HL-60 (cell line): Measurements from ENCODE around the gene EYA3.

Experiments used
- DNase-seq, 2 experiments: peaks; one replicate each; pipeline ENCODE4 v3.0.0-alpha.2; 2010 to 2020; ENCODE audit warnings: low read depth in 1 of 2, low spot score in 1 of 2
- H3K27ac ChIP-seq: fragments of 250-450 bp; sonication (Bioruptor Pico); replicated peaks from 2 replicates; pipeline ENCODE4 v1.5.1; 2020; ENCODE audit warnings: mild to moderate bottlenecking, moderate library complexity
- H3K27me3 ChIP-seq: fragments of 250-450 bp; sonication (Bioruptor Pico); 2 replicates; pipeline ENCODE4 v1.5.1; 2021; ENCODE audit warnings: mild to moderate bottlenecking, moderate library complexity; ENCODE audit not compliant: insufficient read depth, poor library complexity, severe bottlenecking
- H3K4me3 ChIP-seq: replicated peaks from 2 replicates; pipeline ENCODE4 v1.5.1; 2011; ENCODE audit warnings: mild to moderate bottlenecking, control low read depth, low read length; ENCODE audit not compliant: insufficient read depth
- GABPA ChIP-seq: IDR thresholded peaks from 2 replicates; pipeline ENCODE4 v1.6.1; 2012; ENCODE audit warnings: low read depth
- POLR2AphosphoS5 ChIP-seq: IDR thresholded peaks from 2 replicates; pipeline ENCODE4 v1.6.1; 2012; ENCODE audit warnings: low read depth
- REST ChIP-seq: IDR thresholded peaks from 2 replicates; pipeline ENCODE4 v1.6.1; 2012; ENCODE audit warnings: low read depth; ENCODE audit not compliant: insufficient replicate concordance
- SPI1 ChIP-seq: IDR thresholded peaks from 2 replicates; pipeline ENCODE4 v1.6.1; 2012; ENCODE audit warnings: low read depth, mild to moderate bottlenecking, borderline replicate concordance
- TF ChIP-seq, protein P1 (sequence below): IDR thresholded peaks from one replicate; pipeline ENCODE4 v1.5.1; 2011; ENCODE audit warnings: low read length, control low read depth, inconsistent platforms; ENCODE audit not compliant: insufficient read depth

Gene EYA3

DNA sequence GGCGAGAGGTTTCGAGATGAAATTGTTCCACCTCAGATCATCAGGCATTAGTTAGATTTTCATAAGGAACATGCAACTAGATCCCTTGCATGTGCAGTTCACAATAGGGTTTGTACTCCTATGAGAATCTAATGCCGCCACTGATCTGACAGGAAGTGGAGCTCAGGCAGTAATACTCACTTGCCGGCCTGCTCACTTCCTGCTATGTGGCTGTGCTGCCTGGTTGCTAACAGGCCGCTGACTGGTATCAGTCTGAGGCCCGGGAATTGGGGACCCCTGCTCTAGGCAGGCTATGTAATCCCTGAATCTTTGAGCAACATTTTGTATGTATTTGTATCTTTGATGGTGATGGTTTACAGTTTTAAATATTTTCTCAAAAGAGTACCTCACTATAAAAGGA lies 96.1 kb downstream of the EYA3 start:
- TF ChIP-seq, protein P1, sequence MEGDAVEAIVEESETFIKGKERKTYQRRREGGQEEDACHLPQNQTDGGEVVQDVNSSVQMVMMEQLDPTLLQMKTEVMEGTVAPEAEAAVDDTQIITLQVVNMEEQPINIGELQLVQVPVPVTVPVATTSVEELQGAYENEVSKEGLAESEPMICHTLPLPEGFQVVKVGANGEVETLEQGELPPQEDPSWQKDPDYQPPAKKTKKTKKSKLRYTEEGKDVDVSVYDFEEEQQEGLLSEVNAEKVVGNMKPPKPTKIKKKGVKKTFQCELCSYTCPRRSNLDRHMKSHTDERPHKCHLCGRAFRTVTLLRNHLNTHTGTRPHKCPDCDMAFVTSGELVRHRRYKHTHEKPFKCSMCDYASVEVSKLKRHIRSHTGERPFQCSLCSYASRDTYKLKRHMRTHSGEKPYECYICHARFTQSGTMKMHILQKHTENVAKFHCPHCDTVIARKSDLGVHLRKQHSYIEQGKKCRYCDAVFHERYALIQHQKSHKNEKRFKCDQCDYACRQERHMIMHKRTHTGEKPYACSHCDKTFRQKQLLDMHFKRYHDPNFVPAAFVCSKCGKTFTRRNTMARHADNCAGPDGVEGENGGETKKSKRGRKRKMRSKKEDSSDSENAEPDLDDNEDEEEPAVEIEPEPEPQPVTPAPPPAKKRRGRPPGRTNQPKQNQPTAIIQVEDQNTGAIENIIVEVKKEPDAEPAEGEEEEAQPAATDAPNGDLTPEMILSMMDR: no peak
- TF ChIP-seq GABPA (0 out of 2 replicates have a peak, but pooled peaks have one; percentile 18), SPI1 (peak; percentile 81), REST (no peak), POLR2AphosphoS5 (no peak)
- peak overlapping the region; percentile 61 for H3K27ac ChIP-seq
- no peaks in the 10 kb centered on the region for H3K27me3 ChIP-seq
- peak in 1 of 2 experiments; percentile 71 for DNase-seq
- H3K4me3 ChIP-seq: no peak overlapping the region

GRCh38 chr1:27990920-27991537 lies 97.4 kb downstream of the EYA3 start:
- H3K27ac ChIP-seq: no peak overlapping the region
- no peak for DNase-seq
- TF ChIP-seq SPI1: no peak

GRCh38 chr1:27981145-27981544 lies 107.3 kb downstream of the EYA3 start:
- no peak overlapping the region for H3K4me3 ChIP-seq
- TF ChIP-seq REST: no peak
- TF ChIP-seq SPI1: no peak
- TF ChIP-seq, protein P1: no peak
- TF ChIP-seq POLR2AphosphoS5: no peak
- TF ChIP-seq GABPA: no peak
- H3K27me3 ChIP-seq: no peaks in the 10 kb centered on the region
- H3K27ac ChIP-seq: no peak overlapping the region
- DNase-seq: no peak

More at GRCh38 chr1:27990920-27991537, 97.4 kb downstream of the EYA3 start:
- Histone ChIP-seq H3K27me3 (no peaks in the 10 kb centered on the region), H3K4me3 (no peak overlapping the region)

- H3K27ac ChIP-seq: no peak overlapping the region
- DNase-seq: no peak
- no peaks in the 10 kb centered on the region for H3K27me3 ChIP-seq
- no peak overlapping the region for H3K4me3 ChIP-seq
- TF ChIP-seq, protein P1: no peak
- TF ChIP-seq REST (no peak), POLR2AphosphoS5 (no peak), SPI1 (no peak), GABPA (no peak)
Measured at GRCh38 chr1:27980216-27980845, 108.1 kb downstream of the EYA3 start.
